Stimulated activated CD4-positive, alpha-beta T cell treated with anti-CD3 and anti-CD28 coated beads, Interleukin-12 subunit alpha, Interleukin-12 subunit beta, amount 100 ng/mL, for 48 hours (primary cell): ENCODE results near the gene STARD7.
"Not testable (repeated sequence)": the region's sequence is repeated elsewhere in the genome, so short reads cannot be mapped to it uniquely, and the experiment has no call there.

Experiments used
- DNase-seq, 3 donors: peaks; one replicate each; pipeline ENCODE4 v3.0.0-alpha.2; 2020; ENCODE audit warnings: low read depth in 2 of 3, low spot score in 1 of 3

The STARD7 gene

DNA sequence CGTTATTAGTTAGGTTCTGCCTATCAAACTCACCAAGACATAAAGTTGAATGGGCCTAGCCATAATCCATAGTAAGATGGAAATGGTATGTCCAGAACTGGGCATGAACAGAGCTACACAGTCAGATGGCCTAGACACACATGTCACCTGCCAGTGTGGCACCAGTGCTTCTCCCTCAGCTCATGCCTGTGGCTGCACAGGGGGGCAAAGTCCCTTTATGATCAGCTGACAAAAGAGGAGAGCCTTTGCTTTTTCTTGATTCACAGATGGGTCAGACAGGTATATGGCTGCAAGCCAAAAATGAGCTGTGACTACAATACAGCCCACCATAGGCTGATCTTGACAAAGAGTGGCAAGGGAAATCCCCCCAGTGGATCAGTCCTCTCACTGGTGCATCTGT, 28.3 kb upstream of the STARD7 start:
- no peak for DNase-seq

DNA sequence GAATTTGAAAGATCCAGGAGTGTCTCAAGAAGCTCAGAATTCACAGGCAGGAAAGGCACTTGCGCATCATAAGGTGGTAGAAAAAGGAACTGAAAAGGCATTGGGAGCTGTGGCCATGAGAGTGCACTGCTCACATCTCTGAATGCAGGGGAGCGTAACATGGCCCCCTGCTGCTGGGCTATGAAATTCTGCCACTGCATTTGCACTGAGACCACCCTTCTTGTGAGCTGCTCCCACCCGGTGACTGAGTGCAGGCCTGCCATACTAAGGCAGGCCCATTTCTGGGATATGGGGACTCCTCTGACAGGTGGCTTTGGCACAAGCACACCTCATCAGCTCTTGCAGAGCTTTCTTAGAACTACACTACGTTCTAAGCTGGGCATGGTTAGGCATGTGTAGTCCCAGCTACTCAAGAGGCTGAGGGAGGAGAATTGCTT, 25.3 kb upstream of the STARD7 start:
- DNase-seq, result no peak

DNA sequence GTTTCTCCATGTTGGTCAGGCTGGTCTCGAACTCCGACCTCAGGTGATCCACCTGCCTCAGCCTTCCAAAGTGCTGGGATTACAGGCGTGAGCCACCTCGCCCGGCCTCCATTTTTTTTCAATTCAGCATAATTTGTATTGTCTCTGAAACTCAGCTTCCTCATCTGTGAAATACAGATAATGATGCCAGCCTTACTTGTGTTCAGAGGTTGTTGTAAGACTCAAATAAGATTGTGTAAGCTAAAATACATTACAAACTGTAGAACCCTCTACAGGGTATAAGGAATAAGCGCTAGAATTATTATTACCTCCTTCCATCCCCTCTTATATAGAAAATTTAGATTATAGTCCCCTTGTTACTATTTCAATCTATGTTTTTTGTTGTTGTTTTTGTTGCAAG, 24.8 kb upstream of the STARD7 start:
- DNase-seq, result no peak

DNA sequence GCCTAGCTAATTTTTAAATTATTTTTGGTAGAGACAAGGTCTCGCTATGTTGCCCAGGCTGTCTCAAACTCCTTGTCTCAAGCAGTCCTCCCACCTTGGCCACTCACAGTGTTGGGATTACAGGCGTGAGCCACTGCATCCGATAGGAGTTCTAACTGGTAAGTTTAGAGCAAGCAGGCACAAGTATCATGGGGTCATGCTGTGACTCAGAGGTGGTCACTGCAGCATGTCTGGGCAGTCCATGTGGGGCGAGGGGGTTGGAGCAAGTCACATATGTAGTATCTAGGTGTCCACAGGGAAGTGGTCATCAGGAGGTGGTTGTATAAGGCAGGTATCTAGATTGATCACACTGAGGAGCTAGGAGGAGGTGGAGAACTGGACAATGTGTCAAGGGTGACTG, 22.7 kb upstream of the STARD7 start:
- no peak for DNase-seq

DNA sequence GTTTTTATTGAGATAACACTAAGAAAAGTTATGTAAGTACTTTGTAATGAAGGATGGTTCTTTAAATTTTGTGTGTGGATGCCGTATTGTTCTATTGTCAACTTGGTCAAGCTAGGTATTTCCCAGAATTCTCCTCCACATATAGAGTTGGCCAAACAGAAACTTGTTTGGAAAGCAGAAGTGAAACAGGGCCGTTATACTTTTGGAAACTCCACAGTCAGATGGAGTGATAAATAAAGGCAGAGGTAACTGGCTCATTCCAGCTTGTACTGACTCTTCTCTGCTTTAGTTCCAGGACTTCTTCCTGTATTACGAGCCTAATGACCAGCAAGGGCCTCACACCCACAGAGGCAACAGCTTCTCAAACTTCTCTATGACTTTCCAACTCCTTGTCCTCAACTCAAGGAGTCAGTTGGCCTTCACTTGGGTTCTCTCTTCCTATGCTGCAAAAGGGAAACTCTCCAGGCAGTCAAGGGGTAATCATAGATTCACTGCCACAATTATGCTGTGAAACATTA, 16.4 kb upstream of the STARD7 start:
- DNase-seq, result no peak

DNA sequence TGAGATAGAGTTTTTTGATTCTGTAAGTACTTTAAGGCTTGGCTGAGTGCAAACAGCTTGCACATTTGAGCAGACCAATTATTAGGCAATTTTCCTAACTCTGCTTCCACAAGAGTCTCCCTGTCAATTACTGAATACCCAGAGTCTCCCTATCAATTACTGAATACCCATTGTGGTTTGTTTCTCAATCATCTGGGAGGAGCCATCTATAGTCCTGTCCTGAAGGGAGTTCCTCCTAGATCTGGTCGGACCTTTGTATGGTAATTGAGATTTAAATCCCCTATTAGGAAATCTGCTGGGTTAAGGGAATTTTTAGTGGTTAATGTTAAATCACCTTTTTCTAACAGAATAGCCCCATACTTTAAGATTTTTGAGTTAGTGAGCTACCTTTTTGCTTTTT, 12.5 kb upstream of the STARD7 start:
- DNase-seq, result not testable (repeated sequence)

DNA sequence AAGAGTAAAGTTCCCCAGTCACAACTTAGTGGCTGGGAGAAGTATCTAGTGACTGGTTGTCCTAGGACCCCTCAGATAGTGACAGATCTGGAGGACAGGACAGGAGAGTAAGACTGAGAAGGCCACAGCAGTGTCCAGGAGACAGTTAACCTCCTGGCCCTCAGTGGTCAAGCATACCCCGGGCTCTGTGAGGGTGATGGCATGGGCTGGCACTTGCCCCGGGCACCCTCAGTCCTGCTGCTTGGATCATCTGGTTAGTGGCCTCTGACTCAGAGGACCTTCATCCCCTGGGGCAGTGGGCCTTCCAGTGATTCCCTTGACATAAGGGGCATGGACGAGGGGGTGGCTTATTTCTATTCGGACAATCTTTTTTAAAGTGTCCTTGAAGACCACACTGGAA, 11.3 kb upstream of the STARD7 start:
- DNase-seq, result not testable (repeated sequence)

DNA sequence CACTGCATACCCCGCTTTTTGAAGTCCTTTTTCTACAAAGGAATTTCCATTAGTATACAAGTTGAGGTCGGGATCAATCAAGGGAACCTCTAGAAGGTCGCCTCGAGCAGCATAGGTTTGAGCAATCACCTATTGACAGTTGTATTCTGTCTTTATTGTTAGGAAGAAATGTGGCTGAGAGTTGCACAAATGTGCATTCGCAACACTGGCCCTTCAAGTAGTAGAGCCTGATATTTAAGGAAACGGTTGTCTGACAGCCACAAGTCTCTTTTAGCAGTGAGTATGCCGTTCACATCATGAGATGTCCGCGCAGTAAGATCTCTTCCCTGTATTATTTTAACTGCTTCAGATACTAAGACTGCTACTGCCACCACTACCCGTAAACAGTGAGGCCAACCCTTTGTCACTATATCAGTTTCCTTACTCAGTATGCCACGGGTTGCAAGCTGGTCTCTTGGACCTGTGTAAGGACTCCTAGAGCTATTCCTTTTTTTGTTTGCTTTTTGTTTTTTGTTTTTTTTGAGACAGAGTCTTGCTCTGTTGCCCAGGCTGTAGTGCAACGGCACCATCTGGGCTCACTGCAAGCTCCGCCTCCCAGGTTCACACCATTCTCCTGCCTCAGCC, 10.0 kb upstream of the STARD7 start:
- no peak for DNase-seq

DNA sequence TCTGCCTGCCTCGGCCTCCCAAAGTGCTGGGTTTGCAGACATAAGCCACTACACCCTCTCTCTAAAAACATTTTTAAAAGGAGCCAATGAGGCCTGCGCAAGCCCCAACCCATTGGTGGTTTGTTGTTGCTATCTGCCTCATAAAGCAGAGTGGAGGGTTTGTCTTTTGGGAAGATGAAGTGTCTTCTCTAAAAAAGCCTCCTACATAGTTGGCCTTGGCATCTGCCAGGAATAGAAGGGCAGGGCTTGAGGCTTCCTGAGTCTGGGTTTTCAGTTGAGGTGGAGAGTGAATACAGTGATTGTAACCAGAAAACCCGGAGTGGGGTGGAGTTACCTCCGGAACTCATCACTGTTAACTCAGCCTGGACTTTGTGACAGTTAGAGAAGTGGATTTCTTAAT, 5.9 kb upstream of the STARD7 start:
- no peak for DNase-seq

DNA sequence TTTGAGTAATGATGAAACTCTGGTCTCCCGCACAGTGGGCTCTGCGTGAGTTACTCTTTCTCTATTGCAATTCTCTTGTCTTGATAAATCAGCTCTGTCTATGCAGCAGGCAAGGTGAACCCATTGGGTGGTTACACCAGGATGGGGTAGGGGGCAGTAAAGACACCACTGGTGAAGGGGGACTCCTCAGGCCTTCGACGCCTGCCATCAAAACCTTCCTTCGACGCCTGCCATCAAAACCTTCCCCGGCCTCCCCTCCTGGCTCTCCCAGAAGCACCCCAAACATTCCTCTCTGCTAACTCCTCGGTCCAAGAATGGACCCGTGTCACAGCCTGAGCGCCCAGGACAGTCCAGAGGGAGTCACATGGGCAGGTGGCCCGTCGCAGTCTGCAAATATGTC, 4.8 kb upstream of the STARD7 start:
- DNase-seq, result no peak

DNA sequence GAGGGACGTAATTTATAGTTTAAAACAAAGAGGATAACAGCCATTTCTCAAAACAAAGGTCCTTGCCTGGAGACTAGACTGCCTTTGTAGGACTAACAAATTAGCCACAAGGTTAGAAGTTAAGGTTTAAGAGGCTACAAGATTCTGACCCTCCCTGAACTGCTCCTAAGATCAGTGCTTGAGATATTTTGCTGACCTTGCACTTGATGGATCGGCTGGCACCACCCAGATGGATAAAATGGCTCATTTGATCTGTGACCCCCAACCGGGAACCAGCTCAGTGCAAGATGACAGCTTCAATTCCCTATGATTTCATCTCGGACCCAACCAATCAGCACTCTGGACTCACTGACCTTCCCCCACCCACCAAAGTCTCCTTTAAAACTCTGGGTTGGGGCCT, 3.7 kb upstream of the STARD7 start:
- DNase-seq, result no peak

DNA sequence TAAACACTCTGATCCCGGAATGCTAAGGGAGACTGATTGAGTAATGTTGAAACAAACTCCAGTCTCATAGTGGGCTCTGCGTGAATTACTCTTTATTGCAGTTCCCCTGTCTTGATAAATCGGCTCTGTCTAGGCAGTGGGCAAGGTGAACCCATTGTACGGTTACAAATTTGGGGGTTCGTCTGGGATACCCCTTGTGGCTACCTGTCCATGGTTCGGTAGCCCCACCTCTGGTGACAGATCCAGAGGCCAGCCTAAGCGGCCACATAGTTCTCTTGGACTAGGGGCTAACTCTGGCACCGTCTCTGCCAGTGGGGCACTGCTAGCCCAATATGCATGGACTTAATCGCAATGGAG, 1.1 kb upstream of the STARD7 start:
- DNase-seq, result no peak

DNA sequence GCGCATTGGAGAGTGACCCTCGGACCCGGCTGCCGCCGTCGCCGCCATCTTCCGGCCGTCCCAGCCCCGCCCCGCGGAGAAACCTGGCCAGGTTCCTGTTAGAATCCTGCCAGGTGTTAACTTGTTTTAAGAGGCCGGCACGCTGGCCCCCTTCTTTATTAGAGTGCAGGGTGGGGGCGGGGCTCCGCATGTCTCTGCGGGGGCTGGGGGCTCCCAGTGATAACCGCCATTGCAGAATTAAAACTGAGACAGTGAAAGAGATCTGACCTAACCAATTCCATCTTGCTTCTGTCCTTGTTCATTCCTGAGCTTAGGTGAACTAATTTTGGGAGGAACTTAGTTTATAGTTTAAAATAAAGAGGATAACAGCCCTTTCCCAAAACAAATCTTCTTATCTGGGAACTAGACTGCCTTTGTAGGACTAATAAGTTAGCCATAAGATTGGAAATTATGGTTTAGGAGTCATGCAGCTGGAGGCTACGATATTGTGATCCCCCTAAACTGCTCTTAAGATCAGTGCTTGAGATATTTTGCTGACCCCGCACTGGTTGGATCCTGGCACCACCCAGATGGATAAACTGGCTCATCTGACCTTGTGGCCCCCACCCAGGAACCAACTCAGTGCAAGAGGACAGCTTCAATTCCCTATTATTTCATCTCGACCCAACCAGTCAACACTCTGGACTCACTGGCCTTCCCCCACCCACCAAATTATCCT, 543 bp upstream of the STARD7 start:
- no peak for DNase-seq

DNA sequence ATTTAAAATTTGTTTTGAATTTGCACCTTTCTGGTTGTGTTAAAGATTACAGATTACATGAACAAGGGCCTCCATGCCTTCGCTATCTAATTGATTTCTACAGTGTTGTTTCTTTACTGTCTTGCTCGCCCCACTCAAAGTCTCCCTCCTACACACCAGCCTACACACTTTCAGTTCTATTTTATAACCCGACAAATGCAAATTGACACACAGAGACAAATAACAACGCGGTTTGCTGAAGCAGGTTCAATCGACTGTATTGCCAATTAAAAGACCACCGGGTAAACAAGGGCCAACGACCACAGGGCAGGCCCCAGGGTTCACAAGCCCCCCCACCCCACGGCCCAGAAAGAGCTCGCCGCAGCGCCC, 869 bp downstream of the STARD7 start:
- DNase-seq, result peak in 1 of 3 donors; percentile 15

DNA sequence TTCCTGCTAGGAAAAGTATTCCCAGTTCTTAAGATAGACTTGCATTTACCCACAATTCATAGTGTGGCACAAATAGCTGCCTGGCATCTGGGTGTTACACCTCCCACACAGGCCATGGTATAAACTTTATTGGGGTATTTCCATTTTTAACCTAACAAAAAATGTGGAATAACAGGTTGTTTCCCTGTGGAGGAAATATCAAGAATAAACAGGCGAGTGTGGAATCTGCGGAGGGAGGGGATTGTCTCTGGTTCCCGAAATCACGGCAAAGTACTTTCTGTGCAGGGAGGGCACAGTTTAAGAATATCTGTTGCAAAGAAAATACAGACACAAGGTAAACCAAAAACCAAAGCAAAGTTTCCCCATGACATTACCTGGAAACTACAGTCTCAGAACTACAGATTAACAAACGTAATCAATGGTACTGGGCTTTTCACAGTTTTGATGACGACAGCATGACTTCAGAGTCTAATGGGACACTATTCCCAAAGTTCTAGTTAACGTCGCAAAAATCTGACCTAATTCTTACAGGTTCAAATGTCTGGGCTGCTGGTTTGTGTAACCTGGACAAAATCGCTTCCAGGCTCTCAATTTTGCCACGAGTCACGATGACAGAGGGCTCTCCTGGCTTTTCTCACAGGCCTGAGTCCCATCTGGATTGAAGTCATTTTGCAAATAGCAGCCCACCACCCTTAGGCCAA, 1.4 kb downstream of the STARD7 start:
- peak in 1 of 3 donors; percentile 8 for DNase-seq

DNA sequence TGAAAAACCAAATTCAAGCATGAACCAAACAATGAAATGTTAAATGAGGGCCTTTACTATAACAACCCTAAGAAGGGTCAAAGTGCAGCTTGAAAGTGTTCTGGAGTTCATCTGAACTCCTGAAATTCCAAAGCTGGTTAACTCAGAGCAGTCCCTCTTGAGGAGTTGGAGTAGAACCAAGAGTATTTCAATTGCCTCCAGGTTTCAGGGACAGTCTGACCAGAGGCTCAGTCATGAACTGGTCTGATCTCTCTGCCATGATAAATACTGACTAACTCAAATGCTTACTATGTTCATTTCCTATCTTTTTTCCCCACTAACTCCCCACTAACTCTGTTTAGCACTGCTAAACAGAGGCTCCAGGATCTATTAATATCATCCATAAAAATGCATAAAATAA, 2.7 kb downstream of the STARD7 start:
- no peak for DNase-seq

DNA sequence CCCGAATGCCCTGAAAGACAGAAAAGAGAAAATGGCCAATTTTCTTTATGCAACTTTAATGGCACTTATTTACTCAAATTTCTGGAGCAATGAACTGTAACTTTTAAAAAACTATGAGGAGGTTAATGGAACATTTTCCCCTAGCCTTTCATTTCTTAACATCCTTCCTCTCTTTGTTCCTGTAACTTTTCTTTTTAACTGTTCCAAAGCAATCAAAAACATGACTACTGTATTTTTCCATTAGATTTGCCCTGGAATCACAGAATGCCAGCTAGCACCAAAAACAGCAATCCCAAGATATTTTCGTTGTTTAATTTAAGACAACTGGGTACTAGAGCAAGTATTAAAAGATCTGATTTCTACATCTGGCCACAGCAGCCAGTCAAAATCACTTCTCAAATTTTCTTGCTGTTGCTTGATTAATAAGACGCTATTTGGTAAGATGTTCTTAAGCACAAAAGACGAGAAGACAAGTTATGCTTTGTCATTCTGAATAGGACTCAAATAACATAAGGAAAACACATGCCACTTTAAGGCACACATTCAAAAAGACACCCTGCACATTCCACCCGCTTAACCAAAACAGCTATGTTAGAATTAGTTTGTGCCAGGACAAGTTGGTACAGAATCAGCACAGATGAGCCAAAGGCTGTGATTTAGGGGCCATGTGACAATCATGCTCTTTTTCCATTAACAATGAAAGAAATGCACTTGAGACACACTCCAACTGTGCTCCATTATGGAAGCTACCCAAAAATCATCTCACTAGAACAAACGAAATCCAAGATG, 3.6 kb downstream of the STARD7 start:
- no peak for DNase-seq

DNA sequence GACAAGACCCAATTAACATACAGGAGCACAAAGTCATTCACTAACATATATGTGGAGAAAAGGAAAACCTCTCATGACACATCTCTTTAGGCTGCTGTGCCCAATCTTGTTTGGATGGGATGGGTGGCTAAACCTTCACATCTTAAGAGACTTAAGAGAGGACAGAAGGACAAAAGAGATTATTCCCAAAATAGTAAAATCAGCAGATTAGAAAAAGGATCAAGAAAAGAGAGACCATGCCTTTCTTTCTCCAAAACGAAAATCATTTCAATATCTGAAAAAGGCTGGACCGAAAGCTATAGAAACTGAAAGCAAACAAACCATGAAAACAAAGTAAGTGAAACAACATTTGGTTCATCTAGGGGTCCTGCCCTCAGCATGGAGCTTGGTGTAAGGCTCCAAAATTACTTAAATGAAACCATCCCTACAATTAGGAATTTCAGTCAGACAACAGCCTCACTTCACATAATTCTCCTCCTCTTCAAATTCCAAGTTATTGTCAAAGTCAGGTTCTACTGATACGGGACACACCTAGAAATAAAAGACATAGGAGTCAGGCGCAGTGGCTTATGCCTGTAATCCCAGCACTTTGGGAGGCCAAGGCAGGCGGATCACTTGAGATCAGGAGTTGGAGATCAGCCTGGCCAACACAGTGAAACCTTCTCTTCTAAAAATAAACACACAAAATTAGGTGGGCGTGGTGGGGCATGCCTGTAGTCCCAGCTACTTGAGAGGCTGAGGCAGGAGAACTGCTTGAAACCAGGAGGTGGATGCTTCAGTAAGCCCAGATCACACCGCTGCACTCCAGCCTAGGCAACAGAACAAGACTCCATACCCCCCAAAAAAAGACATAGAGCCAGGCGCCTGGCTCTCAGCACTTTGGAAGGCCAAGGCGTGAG, 5.2 kb downstream of the STARD7 start:
- no peak for DNase-seq

DNA sequence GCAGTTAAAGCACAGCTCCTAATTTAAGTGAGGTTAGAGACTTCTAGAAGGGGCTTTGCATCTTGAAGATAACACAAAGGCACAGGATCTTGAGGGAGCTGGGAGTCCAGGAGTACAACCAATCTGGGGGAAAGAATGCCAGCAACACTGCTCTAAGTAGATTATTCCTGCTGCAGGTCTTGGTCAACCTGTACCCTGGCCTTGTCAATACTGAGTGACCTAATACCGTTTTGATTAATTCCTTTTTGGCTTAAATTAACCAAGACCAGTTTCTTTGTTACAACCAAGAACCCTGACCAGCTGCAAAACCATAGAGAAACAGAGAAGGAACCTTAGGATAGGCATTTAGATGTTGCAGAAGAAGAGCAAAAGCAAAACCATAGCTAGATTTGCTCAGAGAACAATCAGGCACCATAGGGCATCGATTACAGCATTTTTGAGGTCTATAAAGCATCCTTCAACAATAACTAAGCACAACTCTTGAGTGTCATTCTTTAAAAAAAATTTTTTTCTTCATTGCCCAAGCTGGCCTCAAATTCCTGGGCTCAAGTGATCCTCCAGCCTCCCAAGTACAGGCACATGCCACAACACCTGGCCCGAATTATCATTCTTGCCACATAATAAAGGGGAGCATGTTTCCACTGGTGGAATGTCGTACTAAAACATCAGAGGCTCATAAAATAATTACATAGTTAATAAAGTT, 6.3 kb downstream of the STARD7 start:
- DNase-seq, result no peak

DNA sequence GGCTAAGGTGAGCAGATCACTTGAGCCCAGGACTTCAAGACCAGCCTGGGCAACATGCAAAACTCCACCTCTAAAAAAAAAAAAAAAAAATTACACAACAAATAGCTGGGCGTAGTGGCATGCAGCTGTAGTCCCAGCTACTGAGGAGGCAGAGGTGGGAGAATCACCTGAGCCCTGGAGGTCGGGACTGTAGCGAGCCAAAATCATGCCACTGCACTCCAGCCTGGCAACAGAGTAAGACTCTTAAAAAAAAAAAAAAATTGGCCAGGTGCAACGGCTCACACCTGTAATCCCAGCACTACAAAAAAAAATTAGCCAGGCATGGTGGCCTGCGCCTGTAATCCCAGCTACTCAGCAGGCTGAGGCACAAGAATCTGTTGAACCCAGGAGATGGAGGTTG, 7.3 kb downstream of the STARD7 start:
- no peak for DNase-seq
